Camera-type eye (tissue), 1 donor: Measurements from ENCODE around the gene C4orf50. TPM values are rescaled to one million over a fixed set of nuclear protein-coding genes. Genes with fewer than 3 reads are reported as not detected.

Experiments used
- total RNA-seq: library from RNA; depleted of rRNA; stranded (reverse); fragments of >200 nt; gene quantifications from one replicate; pipeline ENCODE4 v1.2.3, GENCODE V29; 2014

The C4orf50 gene
- 2.0 TPM for total RNA-seq

GRCh38 chr4:6018331-6018730, at the start of gene C4orf50:
Gene C4orf50 (minus strand): TSS chr4:6018431.

GRCh38 chr4:5893004-5893580, 125.1 kb downstream of the C4orf50 start, which contains the start of gene CRMP1:
Gene CRMP1 (minus strand): TSS chr4:5893086. CDS start chr4:5892969, 117 bp downstream.

Other genes starting within 250 kb of the C4orf50 start
- gene CRMP1, start 125.3 kb downstream of the C4orf50 start, total RNA-seq = 148 TPM
- gene JAKMIP1, start 182.1 kb upstream of the C4orf50 start, total RNA-seq = 4.6 TPM